ENCODE results near the gene LRIG3.

DNA sequence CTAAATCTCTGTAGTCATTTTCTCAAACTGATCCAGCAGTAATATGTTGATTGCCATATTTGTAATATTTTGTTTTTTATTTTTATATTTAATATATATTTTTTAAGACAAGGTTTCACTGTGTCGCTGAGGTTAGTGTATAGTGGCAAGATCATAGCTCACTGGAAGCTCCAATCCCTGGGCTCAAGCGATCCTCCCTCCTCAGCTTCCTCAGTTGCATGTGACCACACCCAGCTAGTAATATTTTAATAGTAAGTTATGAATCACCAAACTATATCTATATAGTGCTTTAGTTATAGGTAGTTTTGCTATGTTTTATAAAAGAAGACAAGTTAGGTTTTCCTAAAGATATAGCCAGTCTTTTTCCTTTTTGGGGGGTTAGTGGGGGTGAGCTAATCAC is 22.0 kb upstream of the LRIG3 start:
- no peak for TF ChIP-seq EZH2 (IDR thresholded peaks at IDR 0.05; ENCODE audit: borderline replicate concordance, low read depth, low read length, severe bottlenecking)
- no peak for TF ChIP-seq POLR2A (IDR thresholded peaks at IDR 0.05; ENCODE audit: low read depth, low read length)
- TF ChIP-seq, protein P1, sequence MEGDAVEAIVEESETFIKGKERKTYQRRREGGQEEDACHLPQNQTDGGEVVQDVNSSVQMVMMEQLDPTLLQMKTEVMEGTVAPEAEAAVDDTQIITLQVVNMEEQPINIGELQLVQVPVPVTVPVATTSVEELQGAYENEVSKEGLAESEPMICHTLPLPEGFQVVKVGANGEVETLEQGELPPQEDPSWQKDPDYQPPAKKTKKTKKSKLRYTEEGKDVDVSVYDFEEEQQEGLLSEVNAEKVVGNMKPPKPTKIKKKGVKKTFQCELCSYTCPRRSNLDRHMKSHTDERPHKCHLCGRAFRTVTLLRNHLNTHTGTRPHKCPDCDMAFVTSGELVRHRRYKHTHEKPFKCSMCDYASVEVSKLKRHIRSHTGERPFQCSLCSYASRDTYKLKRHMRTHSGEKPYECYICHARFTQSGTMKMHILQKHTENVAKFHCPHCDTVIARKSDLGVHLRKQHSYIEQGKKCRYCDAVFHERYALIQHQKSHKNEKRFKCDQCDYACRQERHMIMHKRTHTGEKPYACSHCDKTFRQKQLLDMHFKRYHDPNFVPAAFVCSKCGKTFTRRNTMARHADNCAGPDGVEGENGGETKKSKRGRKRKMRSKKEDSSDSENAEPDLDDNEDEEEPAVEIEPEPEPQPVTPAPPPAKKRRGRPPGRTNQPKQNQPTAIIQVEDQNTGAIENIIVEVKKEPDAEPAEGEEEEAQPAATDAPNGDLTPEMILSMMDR (IDR thresholded peaks at IDR 0.05; ENCODE audit: extremely low read depth in 1 of 2, insufficient read depth in 1 of 2, low read depth in 1 of 2, low read length in 2 of 2), result no peak
- TF ChIP-seq MYC (IDR thresholded peaks at IDR 0.05; ENCODE audit: low read depth, low read length), result no peak
- no peak for TF ChIP-seq POLR2AphosphoS5 (IDR thresholded peaks at IDR 0.05; ENCODE audit: insufficient read depth, low read depth, low read length)
- TF ChIP-seq JUN (IDR thresholded peaks at IDR 0.05; ENCODE audit: borderline replicate concordance, insufficient read depth, insufficient read length, low read depth), result no peak
- TF ChIP-seq, protein P2, sequence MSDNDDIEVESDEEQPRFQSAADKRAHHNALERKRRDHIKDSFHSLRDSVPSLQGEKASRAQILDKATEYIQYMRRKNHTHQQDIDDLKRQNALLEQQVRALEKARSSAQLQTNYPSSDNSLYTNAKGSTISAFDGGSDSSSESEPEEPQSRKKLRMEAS (IDR thresholded peaks at IDR 0.05; ENCODE audit: insufficient read depth, insufficient read length), result no peak

Data from endothelial cell of umbilical vein (primary cell).